Mesendoderm (in vitro differentiated cells): ENCODE measurements around the gene PHACTR1.

ENCODE experiments used
- DNase-seq: peaks from one replicate; pipeline ENCODE4 v3.0.0; 2013
- H2AK5ac ChIP-seq: 2 replicates; pipeline ENCODE4 v1.6.1; 2013; ENCODE audit warnings: low read length, inconsistent platforms
- H2BK120ac ChIP-seq: 2 replicates; pipeline ENCODE4 v1.6.1; 2013; ENCODE audit warnings: low read depth, mild to moderate bottlenecking, low read length, moderate library complexity, mixed read lengths
- H2BK15ac ChIP-seq: replicated peaks from 2 replicates; pipeline ENCODE4 v1.6.1; 2013; ENCODE audit warnings: low read depth, mild to moderate bottlenecking, moderate library complexity
- H2BK5ac ChIP-seq: 2 replicates; pipeline ENCODE4 v1.6.1; 2013; ENCODE audit warnings: low read length, inconsistent platforms
- H3K18ac ChIP-seq: 2 replicates; pipeline ENCODE4 v1.6.1; 2013; ENCODE audit warnings: mild to moderate bottlenecking, low read length, mixed read lengths
- H3K23ac ChIP-seq: one replicate; pipeline ENCODE4 v1.6.1; 2013; ENCODE audit warnings: low read length
- H3K27ac ChIP-seq: 2 replicates; pipeline ENCODE4 v1.5.1; 2013; ENCODE audit warnings: low read depth, mild to moderate bottlenecking, inconsistent platforms, low read length, moderate library complexity
- H3K27me3 ChIP-seq: 2 replicates; pipeline ENCODE4 v1.6.1; 2013; ENCODE audit warnings: low read length, control low read depth, mild to moderate bottlenecking, inconsistent platforms; ENCODE audit not compliant: insufficient read depth, poor library complexity
- H3K36me3 ChIP-seq: 2 replicates; pipeline ENCODE4 v1.6.1; 2013; ENCODE audit warnings: low read length, inconsistent platforms; ENCODE audit not compliant: control insufficient read depth, insufficient read depth
- H3K4ac ChIP-seq: one replicate; pipeline ENCODE4 v1.6.1; 2013; ENCODE audit warnings: low read depth, mild to moderate bottlenecking, low read length, moderate library complexity
- H3K4me1 ChIP-seq: 2 replicates; pipeline ENCODE4 v1.6.1; 2013; ENCODE audit warnings: low read depth, low read length, inconsistent platforms; ENCODE audit not compliant: control insufficient read depth
- H3K4me2 ChIP-seq: 2 replicates; pipeline ENCODE4 v1.6.1; 2013; ENCODE audit warnings: low read length
- H3K4me3 ChIP-seq: 2 replicates; pipeline ENCODE4 v1.5.1; 2013; ENCODE audit warnings: mild to moderate bottlenecking, low read length
- H3K56ac ChIP-seq: one replicate; pipeline ENCODE4 v1.6.1; 2013; ENCODE audit warnings: low read length
- H3K79me1 ChIP-seq: 2 replicates; pipeline ENCODE4 v1.6.1; 2013; ENCODE audit warnings: low read length, inconsistent platforms
- H3K79me2 ChIP-seq: 2 replicates; pipeline ENCODE4 v1.6.1; 2013; ENCODE audit warnings: mild to moderate bottlenecking, low read length; ENCODE audit not compliant: control insufficient read depth, insufficient read depth
- H3K9ac ChIP-seq: 2 replicates; pipeline ENCODE4 v1.6.1; 2013; ENCODE audit warnings: low read length, inconsistent platforms
- H4K5ac ChIP-seq: one replicate; pipeline ENCODE4 v1.6.1; 2013; ENCODE audit warnings: low read length
- H4K8ac ChIP-seq: one replicate; pipeline ENCODE4 v1.6.1; 2013; ENCODE audit warnings: low read depth, mild to moderate bottlenecking, control low read depth, low read length, moderate library complexity
- WGBS: extraction: QIAGEN DNeasy Blood & Tissue Kit; methylation state at CpG from one replicate; pipeline ENCODE4 v1.1.7; 2013; ENCODE audit warnings: low lambda C conversion rate, missing lambda C conversion rate; ENCODE audit not compliant: insufficient coverage; ENCODE audit errors: extremely low coverage; 5-methylcytosine and 5-hydroxymethylcytosine counted together

PHACTR1 gene

DNA sequence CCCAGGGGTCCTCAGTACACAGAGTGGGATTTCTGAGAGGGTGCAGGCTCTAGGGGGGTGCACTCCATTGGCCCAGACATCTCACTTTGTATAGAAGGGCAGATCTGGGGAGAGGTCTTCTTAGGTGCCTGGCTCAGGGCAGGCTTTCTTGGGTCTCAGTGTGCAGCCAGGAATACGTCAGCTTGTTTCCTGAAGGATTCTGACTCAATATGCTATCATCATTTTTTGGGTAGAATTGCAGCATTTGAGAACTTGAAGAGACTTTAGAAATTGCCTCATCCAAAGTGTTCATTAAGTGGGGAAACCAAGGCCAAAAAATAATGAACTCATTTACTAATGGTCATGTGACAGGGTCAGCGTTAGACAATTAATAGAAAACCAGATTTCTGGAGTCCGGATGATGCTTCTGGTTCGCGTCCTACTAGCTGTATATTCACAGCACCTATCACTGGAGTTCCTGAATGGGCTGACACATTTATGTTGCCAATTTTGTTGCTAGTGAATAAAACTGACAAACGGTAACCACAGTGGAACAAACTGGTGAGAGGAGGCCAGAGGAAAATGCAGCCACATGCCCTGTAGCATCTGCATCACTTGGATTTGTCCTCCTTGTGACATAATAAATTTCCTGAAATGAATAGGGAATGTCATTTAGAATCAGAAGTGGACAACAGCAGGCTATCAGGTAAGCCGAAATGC is 372.9 kb downstream of the PHACTR1 start:
- Histone ChIP-seq H3K18ac (no peak overlapping the region), H4K8ac (no peak overlapping the region), H4K5ac (no peak overlapping the region), H3K23ac (no peak overlapping the region), H3K56ac (no peak overlapping the region), H3K4me1 (no peaks in the 10 kb centered on the region), H3K4me2 (no peak overlapping the region), H3K27me3 (no peaks in the 10 kb centered on the region), H3K9ac (no peak overlapping the region), H3K27ac (no peak overlapping the region), H2BK15ac (no peak overlapping the region), H2AK5ac (no peak overlapping the region), H2BK120ac (no peak overlapping the region), H3K79me2 (no peaks in the 10 kb centered on the region), H3K36me3 (no peaks in the 10 kb centered on the region), H3K79me1 (no peaks in the 10 kb centered on the region), H2BK5ac (no peak overlapping the region), H3K4me3 (no peak overlapping the region), H3K4ac (no peak overlapping the region)
- WGBS, result no CpG with 5 or more reads among the region's 7 CpGs
- no peak for DNase-seq

DNA sequence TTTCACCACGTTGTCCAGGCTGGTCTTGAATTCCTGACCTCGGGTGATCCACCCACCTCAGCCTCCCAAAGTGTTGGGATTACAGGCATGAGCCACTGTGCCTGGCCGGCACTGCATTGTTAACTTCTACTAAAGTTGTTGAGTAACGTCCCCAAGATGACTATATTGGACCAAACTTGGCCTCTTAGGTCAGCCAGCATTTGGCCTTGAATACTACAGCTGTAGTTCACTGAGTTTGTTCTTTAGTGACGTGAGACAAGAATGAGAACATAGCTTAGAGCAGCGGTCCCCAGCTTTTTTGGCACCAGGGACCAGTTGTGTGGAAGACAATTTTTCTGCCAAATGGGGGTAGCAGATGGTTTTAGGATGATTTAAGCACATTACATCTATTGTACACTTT is 374.6 kb downstream of the PHACTR1 start:
- H2AK5ac ChIP-seq, result no peak overlapping the region
- H3K18ac ChIP-seq, result no peak overlapping the region
- H3K79me2 ChIP-seq, result no peaks in the 10 kb centered on the region
- H3K36me3 ChIP-seq, result no peaks in the 10 kb centered on the region
- no peaks in the 10 kb centered on the region for H3K27me3 ChIP-seq
- H3K4me1 ChIP-seq, result no peaks in the 10 kb centered on the region
- no peak overlapping the region for H3K27ac ChIP-seq
- H3K4me3 ChIP-seq, result no peak overlapping the region
- no peak overlapping the region for H2BK120ac ChIP-seq
- no peak overlapping the region for H3K4me2 ChIP-seq
- H2BK15ac ChIP-seq, result no peak overlapping the region
- no peak overlapping the region for H3K9ac ChIP-seq
- no peak overlapping the region for H3K56ac ChIP-seq
- no peak overlapping the region for H4K5ac ChIP-seq
- H3K79me1 ChIP-seq, result no peaks in the 10 kb centered on the region
- H3K4ac ChIP-seq, result no peak overlapping the region
- no CpG with 5 or more reads among the region's 6 CpGs for WGBS
- DNase-seq, result no peak
- no peak overlapping the region for H4K8ac ChIP-seq
- H3K23ac ChIP-seq, result no peak overlapping the region
- no peak overlapping the region for H2BK5ac ChIP-seq

DNA sequence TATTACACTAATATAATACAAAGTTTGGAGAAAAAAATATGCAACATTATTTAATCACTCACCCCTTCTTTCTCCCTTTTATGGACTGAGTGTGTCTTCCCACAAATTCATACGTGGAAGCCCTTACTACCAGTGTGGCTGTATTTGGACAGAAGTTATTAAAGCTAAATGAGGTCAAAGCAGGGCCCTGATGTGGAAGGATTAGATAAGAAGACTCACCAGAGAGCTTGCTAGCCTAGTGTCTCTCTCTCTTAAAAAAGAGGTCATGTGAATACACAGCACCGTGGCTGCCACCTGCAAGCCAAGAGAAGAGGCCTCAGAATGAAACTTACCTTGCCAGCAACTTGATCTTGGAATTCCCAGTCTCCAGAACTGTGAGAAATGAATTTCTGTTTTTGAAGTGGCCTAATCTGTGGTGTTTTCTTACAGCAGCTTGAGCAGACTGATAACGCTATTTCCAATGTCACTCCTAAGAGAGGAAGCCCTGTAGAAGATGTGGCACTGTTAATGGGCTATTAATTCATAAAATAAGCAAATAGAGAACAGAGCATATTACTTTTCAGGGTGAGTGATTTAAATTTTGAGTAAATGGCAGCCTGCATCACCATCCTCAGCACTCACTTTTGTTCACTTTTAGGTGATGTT is 378.3 kb downstream of the PHACTR1 start:
- DNase-seq, result no peak
- H3K79me1 ChIP-seq, result no peaks in the 10 kb centered on the region
- no CpG with 5 or more reads among the region's 3 CpGs for WGBS

DNA sequence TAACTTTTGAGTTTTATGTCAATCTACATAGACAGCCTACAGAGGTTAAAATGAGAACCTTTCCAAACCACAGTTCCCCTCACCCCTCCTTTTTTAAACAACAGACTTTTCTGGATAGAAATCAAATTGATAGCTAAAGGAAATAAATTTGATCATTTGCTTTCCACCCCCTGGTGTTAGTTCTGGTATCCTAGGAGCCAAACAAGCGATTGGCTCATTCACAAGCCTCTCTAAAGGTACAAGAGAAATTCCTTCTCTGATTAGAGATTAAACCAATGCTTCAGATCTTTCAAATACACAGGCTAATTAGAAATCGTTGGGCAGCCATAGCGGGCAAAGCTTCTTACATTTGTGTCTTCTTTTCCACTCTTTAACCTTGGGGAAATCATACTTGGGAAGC is 379.5 kb downstream of the PHACTR1 start:
- H3K4me3 ChIP-seq, result no peak overlapping the region

More for the DNA sequence above, 378.3 kb downstream of the PHACTR1 start:
- H2BK120ac ChIP-seq, result no peak overlapping the region
- no peak overlapping the region for H2AK5ac ChIP-seq
- no peak overlapping the region for H2BK5ac ChIP-seq
- H3K4me3 ChIP-seq, result no peak overlapping the region
- no peaks in the 10 kb centered on the region for H3K4me1 ChIP-seq
- H3K4ac ChIP-seq, result no peak overlapping the region
- H3K36me3 ChIP-seq, result no peaks in the 10 kb centered on the region
- no peaks in the 10 kb centered on the region for H3K79me2 ChIP-seq
- no peak overlapping the region for H3K56ac ChIP-seq
- H3K27me3 ChIP-seq, result no peaks in the 10 kb centered on the region
- H3K9ac ChIP-seq, result no peak overlapping the region
- H3K4me2 ChIP-seq, result no peak overlapping the region
- H4K8ac ChIP-seq, result no peak overlapping the region
- no peak overlapping the region for H3K18ac ChIP-seq
- H2BK15ac ChIP-seq, result no peak overlapping the region
- H4K5ac ChIP-seq, result no peak overlapping the region
- H3K27ac ChIP-seq, result no peak overlapping the region
- no peak overlapping the region for H3K23ac ChIP-seq

DNA sequence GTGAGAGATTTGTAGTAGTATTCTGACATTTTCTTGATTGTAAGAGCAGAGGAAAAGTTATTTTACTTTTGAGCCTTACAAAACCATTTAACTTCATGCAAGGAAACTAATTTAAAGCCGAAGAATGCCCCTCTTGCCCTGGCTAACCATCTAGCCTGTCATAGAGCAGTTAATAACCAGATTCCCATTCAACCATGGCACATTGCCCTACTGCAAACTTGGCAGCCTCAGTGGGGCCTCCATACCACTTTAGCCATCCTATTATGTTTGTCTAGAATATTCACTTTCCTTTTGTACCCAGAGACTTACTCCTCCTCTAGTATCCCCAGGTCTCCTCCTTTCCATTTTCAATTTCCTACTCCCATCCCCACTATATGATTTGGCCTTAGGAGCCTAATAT is 380.9 kb downstream of the PHACTR1 start:
- Histone ChIP-seq H3K23ac (no peak overlapping the region), H3K4me2 (no peak overlapping the region), H3K56ac (no peak overlapping the region), H2BK15ac (no peak overlapping the region), H3K79me1 (no peaks in the 10 kb centered on the region), H3K4ac (no peak overlapping the region), H4K8ac (no peak overlapping the region), H3K9ac (no peak overlapping the region), H3K27ac (no peak overlapping the region), H2AK5ac (no peak overlapping the region), H3K18ac (no peak overlapping the region), H3K79me2 (no peaks in the 10 kb centered on the region), H2BK120ac (no peak overlapping the region), H2BK5ac (no peak overlapping the region), H3K4me3 (no peak overlapping the region), H3K27me3 (no peaks in the 10 kb centered on the region), H3K4me1 (no peaks in the 10 kb centered on the region), H4K5ac (no peak overlapping the region), H3K36me3 (no peaks in the 10 kb centered on the region)
- no CpG with 5 or more reads among the region's 1 CpG for whole genome bisulfite sequencing
- no peak for DNase-seq

More for the DNA sequence above, 379.5 kb downstream of the PHACTR1 start:
- H3K9ac ChIP-seq, result no peak overlapping the region
- H2BK120ac ChIP-seq, result no peak overlapping the region
- no peak overlapping the region for H3K4me2 ChIP-seq
- H4K5ac ChIP-seq, result no peak overlapping the region
- no peak overlapping the region for H2BK15ac ChIP-seq
- no peak overlapping the region for H3K23ac ChIP-seq
- no peaks in the 10 kb centered on the region for H3K79me1 ChIP-seq
- no peak for DNase-seq
- H3K79me2 ChIP-seq, result no peaks in the 10 kb centered on the region
- no peaks in the 10 kb centered on the region for H3K27me3 ChIP-seq
- no peak overlapping the region for H3K18ac ChIP-seq
- H3K56ac ChIP-seq, result no peak overlapping the region
- WGBS, result no CpG with 5 or more reads among the region's 3 CpGs
- no peak overlapping the region for H2AK5ac ChIP-seq
- no peak overlapping the region for H4K8ac ChIP-seq
- no peak overlapping the region for H3K27ac ChIP-seq
- H3K36me3 ChIP-seq, result no peaks in the 10 kb centered on the region
- H3K4me1 ChIP-seq, result no peaks in the 10 kb centered on the region
- H3K4ac ChIP-seq, result no peak overlapping the region
- no peak overlapping the region for H2BK5ac ChIP-seq

DNA sequence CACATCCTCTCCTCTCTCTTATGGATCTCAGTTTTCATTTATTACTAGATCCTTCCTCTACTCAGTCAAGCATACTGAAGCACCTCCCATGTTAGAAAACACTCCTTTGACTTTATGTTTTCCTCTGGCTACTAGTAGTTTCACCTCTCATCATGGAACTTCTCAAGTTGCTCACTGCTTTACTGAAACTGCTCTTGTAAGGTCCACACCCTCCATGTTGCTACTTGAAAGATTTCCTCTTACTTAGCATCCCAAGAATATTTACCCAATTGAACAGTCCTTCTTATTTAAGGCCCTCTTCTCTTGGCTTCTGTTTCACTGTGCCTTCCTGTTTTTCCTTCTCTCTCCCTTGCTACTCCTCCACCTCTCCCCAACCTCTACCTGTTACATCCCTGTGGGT is 381.4 kb downstream of the PHACTR1 start:
- Histone ChIP-seq H3K27ac (no peak overlapping the region), H3K4me2 (no peak overlapping the region), H2BK15ac (no peak overlapping the region), H3K36me3 (no peaks in the 10 kb centered on the region), H3K18ac (no peak overlapping the region), H3K23ac (no peak overlapping the region), H3K4me3 (no peak overlapping the region), H2BK5ac (no peak overlapping the region), H2BK120ac (no peak overlapping the region), H4K5ac (no peak overlapping the region), H2AK5ac (no peak overlapping the region), H3K4me1 (no peaks in the 10 kb centered on the region), H3K27me3 (no peaks in the 10 kb centered on the region), H3K4ac (no peak overlapping the region), H3K56ac (no peak overlapping the region), H3K79me1 (no peaks in the 10 kb centered on the region), H3K9ac (no peak overlapping the region), H3K79me2 (no peaks in the 10 kb centered on the region), H4K8ac (no peak overlapping the region)
- no peak for DNase-seq
